ENCODE results near the gene MAMDC2.

MAMDC2 gene

GRCh38 chr9:70113403-70114022 lies 69.9 kb downstream of the MAMDC2 start:
- Mint-ChIP-seq H3K27ac (no peak overlapping the region), H3K36me3 (ENCODE audit: low read depth) (no peaks in the 10 kb centered on the region), H3K4me1 (ENCODE audit: low read depth) (no peaks in the 10 kb centered on the region), H3K27me3 (ENCODE audit: low read depth) (peaks cover 9% of the 10 kb centered on the region), H3K4me3 (no peak overlapping the region), H3K9me3 (no peaks in the 10 kb centered on the region)
- DNase-seq (ENCODE audit: low spot score): no peak

GRCh38 chr9:70114898-70115297 lies 71.2 kb downstream of the MAMDC2 start:
- Mint-ChIP-seq H3K4me1 (ENCODE audit: low read depth) (no peaks in the 10 kb centered on the region), H3K36me3 (ENCODE audit: low read depth) (no peaks in the 10 kb centered on the region), H3K27ac (no peak overlapping the region), H3K27me3 (ENCODE audit: low read depth) (peaks cover 9% of the 10 kb centered on the region), H3K9me3 (no peaks in the 10 kb centered on the region), H3K4me3 (no peak overlapping the region)
- DNase-seq (ENCODE audit: low spot score): no peak

- DNase-seq (ENCODE audit: low spot score): no peak
- H3K36me3 Mint-ChIP-seq (ENCODE audit: low read depth): no peaks in the 10 kb centered on the region
- H3K9me3 Mint-ChIP-seq: no peaks in the 10 kb centered on the region
- H3K4me3 Mint-ChIP-seq: no peak overlapping the region
- no peak overlapping the region for H3K27ac Mint-ChIP-seq
- H3K4me1 Mint-ChIP-seq (ENCODE audit: low read depth): no peaks in the 10 kb centered on the region
- peaks cover 4% of the 10 kb centered on the region for H3K27me3 Mint-ChIP-seq (ENCODE audit: low read depth)
These were observed 74.2 kb downstream of the MAMDC2 start for GRCh38 chr9:70117835-70118319.

GRCh38 chr9:70119786-70120185 lies 76.1 kb downstream of the MAMDC2 start:
- no peak for DNase-seq (ENCODE audit: low spot score)
- Mint-ChIP-seq H3K9me3 (no peaks in the 10 kb centered on the region), H3K27me3 (ENCODE audit: low read depth) (peaks cover 2% of the 10 kb centered on the region), H3K4me1 (ENCODE audit: low read depth) (no peaks in the 10 kb centered on the region), H3K4me3 (no peak overlapping the region), H3K27ac (no peak overlapping the region), H3K36me3 (ENCODE audit: low read depth) (no peaks in the 10 kb centered on the region)

- no peaks in the 10 kb centered on the region for H3K9me3 Mint-ChIP-seq
- H3K36me3 Mint-ChIP-seq (ENCODE audit: low read depth): no peaks in the 10 kb centered on the region
- no peak for DNase-seq (ENCODE audit: low spot score)
- H3K4me3 Mint-ChIP-seq: no peak overlapping the region
- H3K27me3 Mint-ChIP-seq (ENCODE audit: low read depth): no peaks in the 10 kb centered on the region
- no peaks in the 10 kb centered on the region for H3K4me1 Mint-ChIP-seq (ENCODE audit: low read depth)
- H3K27ac Mint-ChIP-seq: no peak overlapping the region
These were observed 77.3 kb downstream of the MAMDC2 start for GRCh38 chr9:70120834-70121510.

- Mint-ChIP-seq H3K4me1 (ENCODE audit: low read depth) (no peaks in the 10 kb centered on the region), H3K27ac (no peak overlapping the region), H3K36me3 (ENCODE audit: low read depth) (no peaks in the 10 kb centered on the region), H3K9me3 (no peaks in the 10 kb centered on the region), H3K4me3 (no peak overlapping the region), H3K27me3 (ENCODE audit: low read depth) (no peaks in the 10 kb centered on the region)
- DNase-seq (ENCODE audit: low spot score): no peak
These were observed 78.3 kb downstream of the MAMDC2 start for GRCh38 chr9:70121818-70122436.

- DNase-seq (ENCODE audit: low spot score): no peak
- H3K4me1 Mint-ChIP-seq (ENCODE audit: low read depth): no peaks in the 10 kb centered on the region
- H3K27ac Mint-ChIP-seq: no peak overlapping the region
- no peak overlapping the region for H3K4me3 Mint-ChIP-seq
- no peaks in the 10 kb centered on the region for H3K9me3 Mint-ChIP-seq
- H3K27me3 Mint-ChIP-seq (ENCODE audit: low read depth): no peaks in the 10 kb centered on the region
- no peaks in the 10 kb centered on the region for H3K36me3 Mint-ChIP-seq (ENCODE audit: low read depth)
These were observed 80.0 kb downstream of the MAMDC2 start for GRCh38 chr9:70123695-70124094.

GRCh38 chr9:70125621-70126263 lies 82.1 kb downstream of the MAMDC2 start:
- no peak overlapping the region for H3K27ac Mint-ChIP-seq
- H3K27me3 Mint-ChIP-seq (ENCODE audit: low read depth): no peaks in the 10 kb centered on the region
- no peaks in the 10 kb centered on the region for H3K9me3 Mint-ChIP-seq
- DNase-seq (ENCODE audit: low spot score): no peak
- H3K4me1 Mint-ChIP-seq (ENCODE audit: low read depth): no peaks in the 10 kb centered on the region
- no peaks in the 10 kb centered on the region for H3K36me3 Mint-ChIP-seq (ENCODE audit: low read depth)
- H3K4me3 Mint-ChIP-seq: no peak overlapping the region

- Mint-ChIP-seq H3K36me3 (ENCODE audit: low read depth) (no peaks in the 10 kb centered on the region), H3K4me3 (no peak overlapping the region), H3K4me1 (ENCODE audit: low read depth) (no peaks in the 10 kb centered on the region), H3K27me3 (ENCODE audit: low read depth) (no peaks in the 10 kb centered on the region), H3K9me3 (no peaks in the 10 kb centered on the region), H3K27ac (no peak overlapping the region)
- no peak for DNase-seq (ENCODE audit: low spot score)
These were observed 83.4 kb downstream of the MAMDC2 start for GRCh38 chr9:70127036-70127435.

GRCh38 chr9:70127540-70128416 lies 84.1 kb downstream of the MAMDC2 start:
- DNase-seq (ENCODE audit: low spot score): no peak
- H3K9me3 Mint-ChIP-seq: no peaks in the 10 kb centered on the region
- H3K27me3 Mint-ChIP-seq (ENCODE audit: low read depth): no peaks in the 10 kb centered on the region
- no peak overlapping the region for H3K27ac Mint-ChIP-seq
- H3K4me3 Mint-ChIP-seq: no peak overlapping the region
- H3K4me1 Mint-ChIP-seq (ENCODE audit: low read depth): no peaks in the 10 kb centered on the region
- no peaks in the 10 kb centered on the region for H3K36me3 Mint-ChIP-seq (ENCODE audit: low read depth)

GRCh38 chr9:70130266-70130665 lies 86.6 kb downstream of the MAMDC2 start:
- no peaks in the 10 kb centered on the region for H3K4me1 Mint-ChIP-seq (ENCODE audit: low read depth)
- no peak for DNase-seq (ENCODE audit: low spot score)
- H3K27ac Mint-ChIP-seq: no peak overlapping the region
- H3K4me3 Mint-ChIP-seq: no peak overlapping the region
- H3K36me3 Mint-ChIP-seq (ENCODE audit: low read depth): no peaks in the 10 kb centered on the region
- no peaks in the 10 kb centered on the region for H3K9me3 Mint-ChIP-seq
- peaks cover 2% of the 10 kb centered on the region for H3K27me3 Mint-ChIP-seq (ENCODE audit: low read depth)

GRCh38 chr9:70131296-70131695 lies 87.6 kb downstream of the MAMDC2 start:
- Mint-ChIP-seq H3K27ac (no peak overlapping the region), H3K4me1 (ENCODE audit: low read depth) (no peaks in the 10 kb centered on the region), H3K27me3 (ENCODE audit: low read depth) (peaks cover 2% of the 10 kb centered on the region), H3K9me3 (no peaks in the 10 kb centered on the region), H3K4me3 (no peak overlapping the region), H3K36me3 (ENCODE audit: low read depth) (no peaks in the 10 kb centered on the region)
- no peak for DNase-seq (ENCODE audit: low spot score)

Measured in T-helper 2 cell treated with Interferon-gamma antibody and Interleukin-4, amounts not matched to agents 5 μg/mL and 100 μg/mL, for 36 hours (primary cell).